ENCODE measurements around the gene ZFAND2B.

The ZFAND2B gene

GRCh38 chr2:219219784-219220532 lies 13.4 kb downstream of the ZFAND2B start:
- DNase-seq (ENCODE audit: insufficient read length, low spot score) (no peak), FAIRE-seq (no peak)

DNA sequence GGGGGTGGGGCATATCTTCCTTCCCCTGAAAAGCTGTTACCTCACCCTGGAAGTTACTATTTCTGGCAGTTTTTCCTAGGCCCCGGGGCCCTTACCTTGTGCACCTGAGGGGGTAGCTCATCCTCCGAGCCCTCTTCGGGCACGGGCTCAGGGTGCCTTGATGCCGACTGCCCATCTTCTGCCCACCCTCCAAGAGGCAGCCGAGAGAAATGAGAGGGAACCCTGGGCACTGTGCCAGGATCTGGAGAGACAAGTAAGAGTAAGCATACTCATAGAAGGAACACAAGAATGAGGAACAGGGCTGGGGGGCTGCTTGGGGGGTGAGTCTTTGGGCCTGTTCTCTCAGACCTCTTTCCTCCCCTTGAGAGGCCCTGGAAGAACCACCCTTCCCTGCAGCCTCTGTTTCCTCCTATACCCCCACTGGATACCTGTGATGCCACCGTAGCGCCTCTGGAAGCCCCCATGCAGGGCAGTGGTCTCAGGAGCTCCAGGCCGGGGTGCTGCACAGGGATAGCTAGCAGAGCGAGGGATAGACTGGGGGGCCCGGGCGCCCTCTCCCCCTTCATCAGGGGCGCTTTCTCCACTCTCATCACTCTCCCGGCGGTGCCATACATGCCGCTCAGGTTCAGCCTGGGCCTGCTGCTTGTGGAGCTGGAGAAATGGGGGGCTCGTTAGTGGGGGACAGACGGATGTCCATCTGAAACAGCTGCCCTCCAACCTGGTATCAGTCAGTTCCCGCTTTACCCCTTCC lies 14.2 kb downstream of the ZFAND2B start:
- DNase-seq (ENCODE audit: insufficient read length, low spot score) (no peak), FAIRE-seq (no peak)

DNA sequence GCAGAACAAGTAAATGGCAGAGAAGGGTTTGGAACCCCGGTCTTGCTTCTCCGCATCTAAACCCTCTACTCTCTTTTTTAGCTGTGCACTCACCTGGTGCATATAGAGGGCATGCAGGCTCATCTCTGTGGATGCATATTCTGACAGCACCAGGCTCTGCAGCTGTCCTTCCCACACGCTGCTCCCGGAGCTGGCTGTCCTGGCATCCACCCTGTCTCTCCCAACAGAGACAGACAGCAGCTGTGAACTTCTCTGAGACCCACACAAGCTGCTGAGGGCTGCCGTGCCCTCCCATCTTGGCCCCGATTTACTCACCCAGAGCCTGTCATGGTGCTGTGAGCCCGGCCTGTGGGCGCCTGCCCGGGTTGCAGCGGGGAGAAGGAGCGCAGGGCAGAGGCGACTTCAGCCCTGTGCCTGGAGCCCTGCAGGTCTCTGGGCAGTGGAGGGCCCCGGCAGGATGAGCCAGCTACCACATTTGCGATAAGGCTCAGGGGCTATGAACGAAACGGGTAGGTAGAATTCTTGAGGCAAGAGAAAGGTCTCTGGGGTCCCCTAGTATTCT lies 15.5 kb downstream of the ZFAND2B start:
- FAIRE-seq (no peak), DNase-seq (ENCODE audit: insufficient read length, low spot score) (no peak)

GRCh38 chr2:219223831-219224610 lies 17.4 kb downstream of the ZFAND2B start:
- DNase-seq (ENCODE audit: insufficient read length, low spot score) (no peak), FAIRE-seq (no peak)

GRCh38 chr2:219225350-219225749 lies 18.8 kb downstream of the ZFAND2B start:
- FAIRE-seq, result no peak

DNA sequence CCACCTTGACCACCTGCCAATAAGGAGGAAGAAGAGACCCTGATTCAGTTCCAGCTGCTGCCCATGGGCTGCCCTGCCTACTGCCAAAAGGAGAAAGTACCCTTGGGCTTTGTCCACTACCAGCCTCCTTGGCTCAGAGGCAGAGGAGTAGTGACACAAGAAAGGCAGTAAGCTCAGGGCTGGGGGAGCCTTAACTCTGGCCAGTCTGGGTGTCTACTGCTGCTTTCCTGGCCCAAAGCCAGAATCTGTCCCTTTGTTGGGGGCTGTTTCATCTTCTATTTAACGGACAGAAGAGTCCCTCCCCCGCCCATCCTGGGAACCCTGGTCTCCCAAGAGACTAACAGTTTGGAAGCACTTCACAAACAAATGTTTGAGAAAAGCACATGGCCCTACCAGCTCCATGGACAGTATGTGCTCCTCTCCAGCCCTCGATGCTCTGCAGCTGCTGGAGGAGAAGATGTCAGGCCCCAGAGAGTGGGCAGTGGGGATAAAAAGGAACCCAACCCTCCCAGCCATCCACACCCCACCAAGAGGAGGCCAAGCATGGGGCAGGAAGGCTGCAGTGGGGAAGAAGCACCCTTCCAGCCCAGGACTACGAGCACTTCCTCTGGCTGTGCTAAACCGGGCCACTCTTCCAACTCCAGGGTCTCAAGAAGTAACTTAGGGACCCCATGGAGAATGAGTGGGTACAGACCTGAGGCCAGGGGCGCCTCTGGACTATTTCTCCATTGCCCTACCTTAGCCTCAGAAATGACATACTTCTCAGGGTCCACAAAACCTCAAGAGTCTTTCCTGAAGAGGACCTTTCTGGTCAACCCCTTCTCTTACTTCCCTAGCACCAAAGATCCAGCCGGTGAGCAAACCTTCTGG lies 21.7 kb downstream of the ZFAND2B start:
- no peak for FAIRE-seq
- DNase-seq (ENCODE audit: insufficient read length, low spot score), result no peak

More at GRCh38 chr2:219225350-219225749, 18.8 kb downstream of the ZFAND2B start:
- DNase-seq (ENCODE audit: insufficient read length, low spot score), result no peak

- no peak for DNase-seq (ENCODE audit: insufficient read length, low spot score)
- no peak for FAIRE-seq
These were observed 22.3 kb downstream of the ZFAND2B start for GRCh38 chr2:219228911-219229304.

GRCh38 chr2:219229305-219230058 lies 22.9 kb downstream of the ZFAND2B start, which contains the start of the genes ANKZF1 and ATG9A:
Gene ANKZF1, plus strand, starts transcription at chr2:219229806. Its CDS starts 452 bp downstream, at chr2:219230258.
Gene ATG9A, minus strand, starts transcription at chr2:219229636. Its CDS starts 1,612 bp downstream, at chr2:219228024.
- DNase-seq (ENCODE audit: insufficient read length, low spot score), result peak; percentile 98
- peak; percentile 95 for FAIRE-seq

DNA sequence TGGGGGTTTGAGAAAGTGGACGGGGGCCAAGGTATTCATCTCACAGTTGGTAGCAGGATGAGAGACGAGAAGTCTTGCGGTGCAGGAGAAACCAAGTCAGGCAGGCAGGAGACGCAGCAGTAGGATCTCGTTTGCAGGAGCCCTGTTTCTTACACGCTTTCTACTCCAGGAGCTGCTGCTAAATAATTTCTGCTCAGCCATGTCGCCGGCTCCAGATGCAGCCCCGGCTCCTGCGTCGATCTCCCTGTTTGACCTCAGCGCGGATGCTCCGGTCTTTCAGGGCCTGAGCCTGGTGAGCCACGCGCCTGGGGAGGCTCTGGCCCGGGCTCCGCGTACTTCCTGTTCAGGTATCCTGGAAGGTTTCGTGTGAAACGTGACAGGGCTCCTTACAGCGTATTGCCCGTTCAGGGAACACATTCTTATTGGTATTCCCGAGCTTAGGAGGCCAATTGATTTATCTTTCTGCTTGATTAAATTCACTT lies 23.5 kb downstream of the ZFAND2B start:
- FAIRE-seq (no peak), DNase-seq (ENCODE audit: insufficient read length, low spot score) (no peak)

DNA sequence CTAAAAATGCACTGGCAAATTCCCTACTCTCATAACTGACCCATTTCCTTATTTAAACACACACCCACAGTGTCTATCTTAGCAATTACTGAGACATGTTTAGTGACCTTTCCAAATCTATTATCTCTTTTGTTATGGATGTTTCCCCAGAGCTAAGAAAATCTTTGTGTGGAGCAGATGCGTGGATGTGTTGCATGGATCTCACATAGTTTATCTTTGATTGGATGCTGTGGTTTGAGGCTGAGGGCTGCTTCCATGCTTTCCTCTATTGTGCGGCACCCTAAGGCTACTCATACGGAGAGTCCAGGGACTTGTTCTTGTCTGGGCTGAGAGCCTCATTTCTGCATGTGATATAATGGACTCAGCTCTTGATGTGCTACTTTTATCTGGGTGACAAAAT lies 27.7 kb downstream of the ZFAND2B start:
- DNase-seq (ENCODE audit: insufficient read length, low spot score) (no peak), FAIRE-seq (no peak)

GRCh38 chr2:219243291-219243761 lies 36.7 kb downstream of the ZFAND2B start:
- DNase-seq (ENCODE audit: insufficient read length, low spot score) (no peak), FAIRE-seq (no peak)

GRCh38 chr2:219244789-219245147 lies 38.2 kb downstream of the ZFAND2B start:
- FAIRE-seq, result no peak

DNA sequence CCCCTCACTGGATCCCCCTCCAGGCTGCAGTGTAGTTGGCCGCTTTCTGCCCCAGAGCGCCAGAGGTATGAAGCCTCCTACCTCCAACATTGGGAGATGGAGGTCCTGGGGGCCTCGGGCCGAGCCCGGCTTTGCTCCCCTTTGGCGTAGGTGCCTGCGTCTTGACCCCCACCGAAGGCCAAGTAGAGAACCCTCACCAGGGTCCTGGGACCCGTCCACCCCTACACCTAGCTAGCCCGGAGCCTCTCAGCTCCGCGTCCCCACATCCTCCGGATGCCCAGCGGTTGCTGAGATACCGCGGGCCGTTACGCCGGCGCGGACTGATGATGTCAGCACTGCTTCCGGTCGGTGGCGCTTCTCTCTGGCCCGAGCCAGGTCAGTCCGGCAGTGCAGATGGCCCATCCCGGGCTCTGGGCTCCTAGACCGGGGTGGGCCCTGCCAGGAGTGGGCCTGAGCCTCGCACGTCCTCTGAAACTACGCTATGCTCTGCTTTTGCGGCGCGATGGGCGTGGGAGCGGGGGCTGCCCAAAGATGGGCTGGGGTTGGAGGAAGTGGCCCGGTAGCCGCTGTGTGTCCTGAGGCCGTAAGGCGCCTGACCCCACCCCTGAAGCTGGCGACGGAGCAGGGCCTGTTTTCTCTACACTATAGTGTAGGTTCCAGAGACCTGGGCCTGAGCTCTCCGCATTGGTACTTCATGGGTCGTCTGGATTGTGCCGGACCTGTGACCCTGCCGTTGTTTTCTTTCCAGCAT lies 38.7 kb downstream of the ZFAND2B start, which contains the start of the genes GLB1L and STK16:
Gene GLB1L, minus strand, starts transcription at position 297 of the 751 bp plus-strand sequence. CDS start 1,871 bp downstream, outside the sequence.
Gene STK16, plus strand, starts transcription at position 332 of the 751 bp plus-strand sequence. CDS start 521 bp downstream, outside the sequence.
- peak; percentile 97 for DNase-seq (ENCODE audit: insufficient read length, low spot score)
- FAIRE-seq, result peak; percentile 89

More at GRCh38 chr2:219244789-219245147, 38.2 kb downstream of the ZFAND2B start:
- DNase-seq (ENCODE audit: insufficient read length, low spot score), result no peak

DNA sequence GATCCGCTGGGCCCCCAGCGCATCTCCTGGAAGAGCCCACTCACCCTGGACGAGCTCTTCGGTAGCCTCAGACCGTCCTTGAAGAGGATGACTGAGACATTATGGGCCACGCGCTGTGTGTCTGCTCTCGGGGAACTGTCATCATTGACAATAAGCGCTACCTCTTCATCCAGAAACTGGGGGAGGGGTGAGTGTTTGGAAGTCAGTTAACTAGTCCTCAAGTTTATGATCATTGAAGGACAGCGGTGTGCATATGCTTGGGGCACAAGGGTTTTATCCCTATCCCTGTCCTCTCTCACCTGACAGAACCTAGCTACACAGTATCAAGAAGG lies 39.3 kb downstream of the ZFAND2B start:
- DNase-seq (ENCODE audit: insufficient read length, low spot score), result no peak
- no peak for FAIRE-seq

DNA sequence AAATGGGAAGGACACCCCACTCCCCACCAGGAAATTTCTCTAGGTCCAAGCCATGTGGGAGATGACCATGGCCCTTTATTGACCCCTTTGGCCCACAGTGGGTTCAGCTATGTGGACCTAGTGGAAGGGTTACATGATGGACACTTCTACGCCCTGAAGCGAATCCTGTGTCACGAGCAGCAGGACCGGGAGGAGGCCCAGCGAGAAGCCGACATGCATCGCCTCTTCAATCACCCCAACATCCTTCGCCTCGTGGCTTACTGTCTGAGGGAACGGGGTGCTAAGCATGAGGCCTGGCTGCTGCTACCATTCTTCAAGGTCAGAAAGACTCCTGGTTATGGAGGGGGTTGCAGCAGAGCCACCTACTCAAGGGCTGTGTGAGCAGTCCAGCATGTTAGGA lies 40.0 kb downstream of the ZFAND2B start:
- DNase-seq (ENCODE audit: insufficient read length, low spot score), result no peak
- no peak for FAIRE-seq

DNA sequence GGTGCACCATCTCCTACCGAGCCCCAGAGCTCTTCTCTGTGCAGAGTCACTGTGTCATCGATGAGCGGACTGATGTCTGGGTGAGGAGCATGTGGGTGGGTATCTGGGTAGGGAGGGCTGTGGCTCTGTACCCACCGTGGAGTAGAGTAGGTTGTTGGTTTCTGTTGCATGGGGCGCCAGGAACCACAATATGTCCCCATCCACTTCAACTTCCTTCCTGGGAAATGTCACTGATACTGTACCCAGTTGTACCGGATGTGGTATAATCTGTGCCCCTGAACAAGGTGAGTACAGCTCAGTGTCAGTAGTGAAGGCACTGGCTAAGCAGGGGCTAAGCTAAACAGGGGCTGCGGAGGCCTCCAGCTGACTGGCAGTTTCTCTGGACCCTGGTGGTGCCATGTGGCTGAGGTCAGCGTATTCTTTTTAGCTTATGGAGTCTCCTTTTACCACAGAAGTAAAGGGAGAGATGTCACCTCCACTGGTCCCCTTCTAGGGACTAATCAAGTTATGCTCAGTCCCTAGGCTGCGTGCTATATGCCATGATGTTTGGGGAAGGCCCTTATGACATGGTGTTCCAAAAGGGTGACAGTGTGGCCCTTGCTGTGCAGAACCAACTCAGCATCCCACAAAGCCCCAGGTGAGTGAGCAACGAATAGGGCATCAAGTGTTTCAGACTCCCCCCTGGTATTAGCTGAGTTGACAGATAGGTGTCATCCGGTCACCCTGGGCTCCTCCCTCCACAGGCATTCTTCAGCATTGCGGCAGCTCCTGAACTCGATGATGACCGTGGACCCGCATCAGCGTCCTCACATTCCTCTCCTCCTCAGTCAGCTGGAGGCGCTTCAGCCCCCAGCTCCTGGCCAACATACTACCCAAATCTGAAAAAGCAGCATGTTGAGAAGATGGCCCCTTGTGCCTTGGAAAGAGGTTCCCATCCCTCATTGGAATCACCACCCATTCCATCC lies 41.4 kb downstream of the ZFAND2B start:
- FAIRE-seq (no peak), DNase-seq (ENCODE audit: insufficient read length, low spot score) (no peak)

GRCh38 chr2:219248845-219249202 lies 42.2 kb downstream of the ZFAND2B start:
- no peak for DNase-seq (ENCODE audit: insufficient read length, low spot score)
- no peak for FAIRE-seq

All from HTR-8/SVneo (cell line).